ENCODE measurements around the gene TEC. TPM values are rescaled to one million over a fixed set of nuclear protein-coding genes. Genes with fewer than 3 reads are reported as not detected.
"Not testable (repeated sequence)": the region's sequence is repeated elsewhere in the genome, so short reads cannot be mapped to it uniquely, and the experiment has no call there.

Gene TEC
- total RNA-seq, 1 donor from 2014 or later: 1.6 TPM

GRCh38 chr4:48243887-48244286 is 25.8 kb downstream of the TEC start:
- DNase-seq (ENCODE audit: low spot score in 2 of 2): no peak
- no peak for FAIRE-seq

- no peak for DNase-seq (ENCODE audit: low spot score in 2 of 2)
- FAIRE-seq: no peak
Measured at GRCh38 chr4:48243429-48243828, 26.2 kb downstream of the TEC start.

- DNase-seq (ENCODE audit: low spot score in 2 of 2) (no peak), FAIRE-seq (no peak)
Measured at GRCh38 chr4:48242511-48243195, 27.0 kb downstream of the TEC start.

- DNase-seq (ENCODE audit: low spot score in 2 of 2): no peak
- FAIRE-seq: no peak
Measured at GRCh38 chr4:48241731-48242130, 27.9 kb downstream of the TEC start.

GRCh38 chr4:48237996-48238645 is 31.5 kb downstream of the TEC start:
- no peak for FAIRE-seq
- DNase-seq (ENCODE audit: low spot score in 2 of 2): no peak

- no peak for FAIRE-seq
Measured at GRCh38 chr4:48235050-48235449, 34.6 kb downstream of the TEC start.

GRCh38 chr4:48234575-48234974 is 35.1 kb downstream of the TEC start:
- FAIRE-seq (no peak), DNase-seq (ENCODE audit: low spot score in 2 of 2) (no peak)

More at GRCh38 chr4:48235050-48235449, 34.6 kb downstream of the TEC start:
- DNase-seq (ENCODE audit: low spot score in 2 of 2): no peak

GRCh38 chr4:48228949-48229348 is 40.7 kb downstream of the TEC start:
- no peak for DNase-seq (ENCODE audit: low spot score in 2 of 2)
- FAIRE-seq: no peak

- FAIRE-seq (no peak), DNase-seq (ENCODE audit: low spot score in 2 of 2) (no peak)
Measured at GRCh38 chr4:48227662-48228061, 42.0 kb downstream of the TEC start.

- FAIRE-seq: no peak
Measured at GRCh38 chr4:48226199-48226598, 43.4 kb downstream of the TEC start.

GRCh38 chr4:48225368-48226141 is 44.1 kb downstream of the TEC start:
- no peak for DNase-seq (ENCODE audit: low spot score in 2 of 2)
- FAIRE-seq: no peak

More at GRCh38 chr4:48226199-48226598, 43.4 kb downstream of the TEC start:
- DNase-seq (ENCODE audit: low spot score in 2 of 2): no peak

- FAIRE-seq (no peak), DNase-seq (ENCODE audit: low spot score in 2 of 2) (no peak)
Measured at GRCh38 chr4:48224606-48225005, 45.0 kb downstream of the TEC start.

- FAIRE-seq (no peak), DNase-seq (ENCODE audit: low spot score in 2 of 2) (no peak)
Measured at GRCh38 chr4:48223633-48224295, 45.9 kb downstream of the TEC start.

- FAIRE-seq (no peak), DNase-seq (ENCODE audit: low spot score in 2 of 2) (no peak)
Measured at GRCh38 chr4:48222491-48222890, 47.1 kb downstream of the TEC start.

GRCh38 chr4:48219430-48219829 is 50.2 kb downstream of the TEC start:
- DNase-seq (ENCODE audit: low spot score in 2 of 2); FAIRE-seq: not testable (repeated sequence)

GRCh38 chr4:48216563-48216962 is 53.1 kb downstream of the TEC start:
- FAIRE-seq (no peak), DNase-seq (ENCODE audit: low spot score in 2 of 2) (no peak)

GRCh38 chr4:48215977-48216376 is 53.7 kb downstream of the TEC start:
- FAIRE-seq: no peak
- no peak for DNase-seq (ENCODE audit: low spot score in 2 of 2)

- FAIRE-seq: no peak
- no peak for DNase-seq (ENCODE audit: low spot score in 2 of 2)
Measured at GRCh38 chr4:48212165-48212564, 57.5 kb downstream of the TEC start.

- DNase-seq (ENCODE audit: low spot score in 2 of 2): no peak
- FAIRE-seq: no peak
Measured at GRCh38 chr4:48210966-48211328, 58.7 kb downstream of the TEC start.

GRCh38 chr4:48205626-48206025 is 64.0 kb downstream of the TEC start:
- no peak for DNase-seq (ENCODE audit: low spot score in 2 of 2)
- no peak for FAIRE-seq

GRCh38 chr4:48205107-48205506 is 64.5 kb downstream of the TEC start:
- FAIRE-seq (no peak), DNase-seq (ENCODE audit: low spot score in 2 of 2) (no peak)
